Right atrium auricular region (tissue), 2 donors: ENCODE data around the gene CSN1S1. TPM values are rescaled to one million over a fixed set of nuclear protein-coding genes. Genes with fewer than 3 reads are reported as not detected.
"Not testable (repeated sequence)": the region's sequence is repeated elsewhere in the genome, so short reads cannot be mapped to it uniquely, and the experiment has no call there.

Experiments used
- DNase-seq: peaks from one replicate; pipeline ENCODE4 v3.0.0-alpha.2; 2019; ENCODE audit warnings: low spot score
- H3K27ac ChIP-seq, 2 donors: fragments of 200-600 bp; sonication (generic); 1 replicate in 1 of 2; 2 replicates in 1 of 2; pipeline ENCODE4 v1.5.1; 2016 to 2019
- H3K27me3 ChIP-seq, 2 donors: fragments of 200-600 bp; sonication (generic); one replicate each; pipeline versions ENCODE4 v1.5.1 to v1.6.0; 2017 to 2019
- H3K36me3 ChIP-seq: fragments of 200-600 bp; sonication (generic); one replicate; pipeline ENCODE4 v1.5.1; 2016
- H3K4me1 ChIP-seq, 2 donors: fragments of 200-600 bp; sonication (generic); one replicate each; pipeline versions ENCODE4 v1.5.1 to v1.6.0; 2017 to 2019
- H3K4me3 ChIP-seq, 2 donors: fragments of 200-600 bp; sonication (generic); 1 replicate in 1 of 2; 2 replicates in 1 of 2; pipeline ENCODE4 v1.5.1; 2017 to 2019; ENCODE audit warnings: mild to moderate bottlenecking in 1 of 2, moderate library complexity in 1 of 2
- H3K9me3 ChIP-seq, 2 donors: fragments of 200-600 bp; sonication (generic); one replicate each; pipeline ENCODE4 v1.5.1; 2019
- CTCF ChIP-seq, 2 donors: fragments of 200-600 bp; sonication (generic); IDR thresholded peaks; one replicate each; pipeline ENCODE4 v1.5.1; 2019; ENCODE audit warnings: antibody characterized with exemption in 2 of 2
- total RNA-seq, 2 donors: library from RNA; depleted of rRNA; stranded (reverse); fragments of >200 nt; gene quantifications; one replicate each; pipeline ENCODE4 v1.1.0, GENCODE V29; 2016

Gene CSN1S1
- total RNA-seq, 2 donors from 2014 or later = not detected

- Histone ChIP-seq H3K4me3 (no peak overlapping the region), H3K9me3 (no peaks in the 10 kb centered on the region), H3K4me1 (no peaks in the 10 kb centered on the region), H3K36me3 (no peaks in the 10 kb centered on the region), H3K27me3 (no peaks in the 10 kb centered on the region), H3K27ac (no peak overlapping the region)
- no peak for TF ChIP-seq CTCF (IDR thresholded peaks at IDR 0.05)
- no peak for DNase-seq
Measured at GRCh38 chr4:69896530-69897116, 34.2 kb upstream of the CSN1S1 start.

GRCh38 chr4:69907151-69907550 lies 23.7 kb upstream of the CSN1S1 start:
- Histone ChIP-seq H3K27me3 (no peaks in the 10 kb centered on the region), H3K4me3 (no peak overlapping the region), H3K9me3 (no peaks in the 10 kb centered on the region), H3K27ac (no peak overlapping the region), H3K36me3 (no peaks in the 10 kb centered on the region), H3K4me1 (no peaks in the 10 kb centered on the region)
- TF ChIP-seq CTCF (IDR thresholded peaks at IDR 0.05) = no peak
- no peak for DNase-seq

- Histone ChIP-seq H3K4me1 (no peaks in the 10 kb centered on the region), H3K27me3 (no peaks in the 10 kb centered on the region), H3K4me3 (no peak overlapping the region), H3K36me3 (no peaks in the 10 kb centered on the region), H3K27ac (no peak overlapping the region), H3K9me3 (no peaks in the 10 kb centered on the region)
- no peak for DNase-seq
- no peak for TF ChIP-seq CTCF (IDR thresholded peaks at IDR 0.05)
Measured at GRCh38 chr4:69909195-69909594, 21.7 kb upstream of the CSN1S1 start.

GRCh38 chr4:69910016-69910782 lies 20.7 kb upstream of the CSN1S1 start:
- TF ChIP-seq CTCF (IDR thresholded peaks at IDR 0.05) = no peak
- Histone ChIP-seq H3K36me3 (no peaks in the 10 kb centered on the region), H3K27me3 (no peaks in the 10 kb centered on the region), H3K9me3 (no peaks in the 10 kb centered on the region), H3K4me3 (no peak overlapping the region), H3K4me1 (no peaks in the 10 kb centered on the region), H3K27ac (no peak overlapping the region)
- no peak for DNase-seq

- H3K27ac ChIP-seq = no peak overlapping the region
- no peak for DNase-seq
- H3K27me3 ChIP-seq = no peaks in the 10 kb centered on the region
- no peaks in the 10 kb centered on the region for H3K36me3 ChIP-seq
- H3K4me3 ChIP-seq = no peak overlapping the region
- H3K4me1 ChIP-seq = no peaks in the 10 kb centered on the region
- no peak for TF ChIP-seq CTCF (IDR thresholded peaks at IDR 0.05)
- H3K9me3 ChIP-seq = peaks cover 0 to 3% of the 10 kb centered on the region in 2 donors
Measured at GRCh38 chr4:69920874-69921273, 10.0 kb upstream of the CSN1S1 start.

- DNase-seq, H3K27me3 ChIP-seq, H3K9me3 ChIP-seq, H3K27ac ChIP-seq, H3K4me3 ChIP-seq, H3K4me1 ChIP-seq, H3K36me3 ChIP-seq: not testable (repeated sequence)
Measured at GRCh38 chr4:69923782-69924410, 7.0 kb upstream of the CSN1S1 start.
